ENCODE data around the gene OR9Q1.

GRCh38 chr11:58058276-58059006, 34.8 kb downstream of the OR9Q1 start:
- TF ChIP-seq CTCF (IDR thresholded peaks at IDR 0.05; ENCODE audit: low read depth, low read length, missing input control), result no peak
- TF ChIP-seq RXRA (IDR thresholded peaks at IDR 0.05), result no peak
